GDM1 (cell line): ENCODE data around the gene GRK5.
"Not testable (repeated sequence)": the region's sequence is repeated elsewhere in the genome, so short reads cannot be mapped to it uniquely, and the experiment has no call there.

Source experiments
- DNase-seq: peaks from one replicate; lab custom pipeline; 2025; lab: John Stamatoyannopoulos, UW

The GRK5 gene

DNA sequence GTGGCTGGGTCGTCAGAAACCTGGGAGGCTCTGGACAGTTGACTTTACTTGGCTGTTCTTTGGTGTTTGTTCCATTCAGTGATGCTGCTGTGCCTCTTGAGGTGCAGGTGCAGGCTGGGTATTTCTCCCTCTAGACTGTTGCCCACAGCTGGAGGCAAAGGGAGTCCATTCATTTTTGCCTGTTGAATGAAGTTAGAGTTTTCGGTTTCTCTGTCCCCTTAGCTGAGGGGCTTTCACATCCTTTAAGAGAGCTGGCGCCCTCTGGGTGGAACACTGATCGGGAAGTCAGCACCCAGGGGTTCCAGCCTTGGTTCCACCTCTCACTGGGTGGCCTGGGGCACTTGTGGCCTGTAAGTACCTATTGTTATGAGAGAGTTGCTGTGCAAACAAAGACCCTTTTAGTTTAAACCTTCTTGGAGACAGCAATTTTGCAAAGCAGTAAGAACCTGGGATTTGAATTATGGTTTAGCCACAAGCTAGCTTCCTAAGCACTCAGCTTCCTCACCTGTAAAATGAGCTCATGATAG lies 67.2 kb downstream of the GRK5 start:
- no peak for DNase-seq

DNA sequence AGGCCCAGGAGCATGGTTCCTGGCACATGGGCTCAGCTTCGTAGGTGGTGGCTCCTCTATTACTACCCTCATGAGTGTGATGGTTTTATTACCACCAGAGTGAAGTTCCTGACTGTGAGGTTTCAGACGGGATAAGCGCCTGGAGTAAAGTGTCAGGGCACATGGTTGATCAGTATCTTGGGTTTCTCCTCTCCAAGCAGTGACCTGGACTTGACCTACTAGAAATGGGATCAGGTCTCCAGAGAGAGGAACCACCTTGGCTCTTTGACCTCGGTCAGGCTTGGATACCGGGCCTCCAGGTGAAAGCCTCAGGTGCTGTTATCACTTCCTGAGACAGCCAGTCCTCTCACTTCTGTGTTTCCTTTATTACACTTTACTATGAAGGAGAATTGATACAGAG lies 67.7 kb downstream of the GRK5 start:
- no peak for DNase-seq

DNA sequence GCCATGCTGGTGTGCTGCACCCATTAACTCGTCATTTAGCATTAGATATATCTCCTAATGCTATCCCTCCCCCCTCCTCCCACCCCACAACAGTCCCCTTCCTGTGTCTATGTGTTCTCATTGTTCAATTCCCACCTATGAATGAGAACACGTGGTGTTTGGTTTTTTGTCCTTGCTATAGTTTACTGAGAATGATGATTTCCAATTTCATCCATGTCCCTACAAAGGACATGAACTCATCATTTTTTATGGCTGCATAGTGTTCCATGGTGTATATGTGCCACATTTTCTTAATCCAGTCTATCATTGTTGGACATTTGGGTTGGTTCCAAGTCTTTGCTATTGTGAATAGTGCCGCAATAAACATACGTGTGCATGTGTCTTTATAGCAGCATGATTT lies 68.8 kb downstream of the GRK5 start:
- not testable (repeated sequence) for DNase-seq

DNA sequence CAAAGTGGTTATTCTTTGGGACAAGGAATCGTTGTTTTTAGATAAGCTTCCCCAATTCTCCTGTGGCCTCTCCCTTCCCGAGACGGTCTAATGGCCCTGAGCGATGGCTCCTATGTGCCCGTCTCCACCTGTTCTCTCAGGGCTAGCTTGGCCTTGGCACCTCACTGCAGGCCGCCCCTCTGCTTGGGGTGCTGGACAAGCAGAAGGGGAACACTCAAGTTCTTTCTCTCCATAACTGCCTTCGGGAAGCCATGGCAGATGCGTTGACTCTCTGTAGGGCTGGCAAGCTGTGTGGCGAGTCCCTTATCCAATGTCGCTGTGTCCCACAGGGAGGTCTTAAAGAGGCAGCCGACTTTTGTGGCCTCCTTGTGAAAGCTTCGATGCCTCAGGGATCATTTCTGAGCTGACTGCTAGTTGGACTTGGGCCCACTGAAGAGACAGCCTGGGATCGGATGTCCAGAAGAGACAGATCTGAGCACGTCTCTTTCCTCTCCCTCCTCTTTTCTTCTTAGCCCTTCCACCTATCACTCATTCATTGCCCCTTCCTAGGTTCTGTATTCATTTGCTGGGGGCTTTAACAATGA lies 70.8 kb downstream of the GRK5 start:
- DNase-seq: no peak

DNA sequence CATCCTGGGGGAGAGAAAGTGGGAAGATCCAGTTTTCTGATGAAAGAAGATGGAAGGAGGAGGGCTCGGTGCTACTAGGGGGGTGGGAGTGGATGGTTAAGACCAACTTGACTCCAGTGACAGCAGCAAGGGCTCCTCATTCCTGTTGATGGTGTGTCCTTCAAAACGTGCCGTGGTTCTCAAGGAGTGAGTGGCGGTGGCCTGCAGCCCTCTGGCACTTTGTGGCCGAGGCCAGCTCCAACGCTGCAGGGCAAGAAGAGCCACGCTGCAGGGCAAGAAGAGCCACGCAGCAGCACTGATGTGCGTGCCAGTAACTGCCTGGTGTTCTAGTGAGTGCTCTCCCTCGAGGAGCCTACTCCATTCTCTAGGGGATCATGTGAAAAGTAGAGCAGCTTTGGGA lies 72.1 kb downstream of the GRK5 start:
- no peak for DNase-seq

DNA sequence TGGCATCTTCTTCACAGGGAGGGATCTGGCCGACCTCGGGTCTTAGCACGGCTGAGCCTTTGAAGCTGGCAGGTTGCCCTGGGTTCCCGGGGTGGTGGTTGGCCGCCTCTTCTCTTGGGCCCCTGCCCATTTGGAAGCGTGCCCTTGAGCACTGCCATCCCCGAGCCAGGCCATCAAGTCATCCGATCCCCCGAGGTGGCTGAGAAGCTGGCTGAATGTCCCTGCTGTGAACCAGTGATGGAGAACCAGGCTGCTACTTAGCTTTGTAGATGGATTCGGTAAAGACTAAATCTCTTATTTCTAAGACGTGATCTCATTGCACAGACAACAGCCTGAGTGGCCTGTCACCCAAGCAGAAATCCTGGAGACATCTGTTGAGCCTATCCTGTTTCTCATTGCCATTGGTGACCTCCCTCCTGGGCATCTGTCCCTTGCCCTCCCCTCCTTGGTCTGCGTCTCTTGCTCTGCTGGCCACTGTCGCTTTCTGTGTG lies 74.3 kb downstream of the GRK5 start:
- DNase-seq: no peak

DNA sequence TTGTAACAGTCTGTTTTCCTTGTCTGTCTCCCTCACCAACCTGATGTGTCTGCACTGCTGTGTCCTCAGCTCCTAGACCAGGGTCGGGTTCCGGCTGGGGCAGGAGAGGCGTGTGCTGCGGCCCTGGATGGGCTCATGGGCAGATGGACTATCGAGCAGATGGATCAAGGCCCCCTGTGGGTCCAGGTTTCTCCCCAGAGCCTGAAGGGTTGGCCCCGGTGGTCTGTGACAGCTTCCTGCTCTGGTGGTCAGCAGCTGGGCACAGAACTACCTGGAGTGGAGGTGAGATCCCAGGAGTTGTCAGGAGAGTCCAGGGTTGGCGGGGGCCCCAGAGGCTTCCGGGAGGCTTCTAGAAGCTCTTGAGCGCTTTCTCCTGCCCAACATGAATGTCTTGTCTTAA lies 75.1 kb downstream of the GRK5 start:
- no peak for DNase-seq

DNA sequence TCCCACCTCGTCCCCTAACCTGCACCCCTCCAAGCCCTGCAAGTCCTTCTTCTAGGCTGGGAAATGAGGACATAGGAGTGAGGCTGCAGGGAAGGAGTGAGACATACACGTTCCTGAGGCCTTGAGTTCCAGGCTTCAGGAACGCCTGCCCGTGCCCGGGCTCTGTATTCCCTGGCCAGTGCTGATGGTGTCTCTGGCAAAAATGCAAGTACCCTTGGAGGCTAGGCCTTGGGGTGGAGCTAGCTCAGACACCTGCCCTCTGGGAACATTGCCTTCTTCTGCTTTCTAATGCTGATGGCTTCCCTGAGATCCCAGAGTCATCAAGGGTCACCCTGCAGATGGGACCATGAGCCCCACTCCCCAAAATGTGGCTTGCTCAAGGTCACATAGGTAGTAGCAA lies 76.0 kb downstream of the GRK5 start:
- no peak for DNase-seq

DNA sequence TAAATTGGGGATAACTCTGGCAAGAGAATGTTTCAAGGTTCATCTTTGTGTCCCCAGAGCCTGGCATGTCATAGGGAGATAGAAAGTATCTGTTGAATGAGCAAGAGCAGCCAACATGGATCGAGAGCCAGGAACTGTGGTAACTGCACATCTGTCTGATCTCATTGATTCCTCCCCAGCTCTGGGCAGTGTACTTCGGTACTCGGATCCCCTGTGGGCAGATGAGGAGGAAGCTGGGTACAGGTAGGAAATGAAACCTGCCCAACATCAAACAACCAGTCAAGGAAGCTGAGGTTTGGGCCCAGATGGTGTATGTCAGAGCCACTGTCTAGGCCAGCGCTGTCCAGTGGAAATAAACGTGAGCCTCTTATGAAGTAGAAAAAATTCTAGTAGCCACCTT lies 76.4 kb downstream of the GRK5 start:
- no peak for DNase-seq

DNA sequence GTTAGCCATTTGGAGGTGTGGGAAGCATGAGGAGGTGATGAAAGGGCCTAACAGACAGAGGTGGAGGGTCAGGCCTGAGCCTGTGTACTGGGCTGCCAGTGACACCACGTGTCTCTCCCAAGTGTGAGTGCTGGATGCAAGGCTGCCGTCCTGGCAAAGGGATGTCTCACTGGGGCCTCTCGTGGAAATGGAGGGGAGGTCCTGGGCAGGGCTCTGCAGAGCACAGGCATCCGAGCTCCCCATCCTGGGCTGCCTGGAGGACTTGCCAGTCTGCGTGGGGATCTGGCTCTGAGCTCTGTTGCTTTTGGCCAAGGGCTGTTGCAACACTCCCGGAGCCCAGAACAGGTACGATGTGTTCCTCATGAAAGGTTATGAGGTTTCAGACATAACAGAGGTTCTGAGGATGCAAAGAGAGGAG lies 77.3 kb downstream of the GRK5 start:
- no peak for DNase-seq

DNA sequence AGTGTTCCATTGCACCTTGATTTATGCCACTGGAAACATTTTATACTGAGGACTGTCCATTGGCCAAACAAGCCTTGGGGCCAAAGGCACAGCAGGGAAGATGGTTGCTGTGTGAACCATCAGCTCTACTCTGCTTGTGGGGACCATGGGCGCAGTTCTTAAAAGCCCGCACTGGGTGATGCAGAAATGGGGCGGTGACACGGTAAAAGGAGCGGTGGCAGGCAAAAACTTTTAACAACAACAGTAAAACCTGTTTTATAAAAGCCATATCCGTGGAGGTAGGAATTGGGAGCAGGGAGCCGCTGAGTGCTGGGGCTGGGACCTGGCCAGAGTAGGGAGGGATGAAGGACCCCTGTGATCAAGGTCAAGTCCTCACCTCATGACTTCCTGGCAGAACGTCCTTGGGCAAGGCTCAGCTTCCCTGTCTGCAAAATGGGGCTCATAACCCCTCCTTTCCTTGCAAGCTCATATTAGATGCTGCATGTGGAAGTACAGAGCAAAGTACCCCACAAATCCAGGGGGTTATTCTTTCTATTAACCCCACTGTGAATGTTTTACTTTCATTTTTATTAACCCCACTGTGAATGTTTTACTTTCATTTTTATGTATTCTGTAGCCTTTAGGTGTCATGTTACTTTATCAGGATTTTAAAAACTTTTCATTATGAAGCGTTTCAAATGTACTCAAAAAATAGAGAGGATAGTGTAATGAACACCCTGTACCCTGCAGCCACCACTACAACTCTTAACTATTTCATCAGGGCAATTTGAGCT lies 78.3 kb downstream of the GRK5 start:
- DNase-seq: no peak

DNA sequence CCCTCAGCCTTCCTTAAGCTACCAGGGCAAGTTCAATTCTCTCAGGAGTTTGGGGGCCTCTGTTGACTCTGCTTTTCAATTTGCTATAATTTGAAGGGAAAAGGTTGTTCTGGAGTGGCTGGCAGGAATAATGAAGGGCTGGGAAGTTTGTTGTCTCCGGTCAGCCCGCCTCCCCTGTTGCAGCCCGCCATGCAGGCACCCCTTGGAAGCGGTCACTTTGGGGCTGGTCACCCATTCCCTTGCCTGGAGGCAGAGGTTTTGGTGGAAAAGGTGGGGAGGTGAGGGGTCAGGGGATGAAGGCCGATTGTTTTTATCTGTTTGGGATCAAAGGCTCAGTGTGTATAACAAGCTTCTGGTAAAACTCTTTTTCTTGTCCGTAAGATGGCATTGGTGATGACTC lies 79.1 kb downstream of the GRK5 start:
- no peak for DNase-seq

DNA sequence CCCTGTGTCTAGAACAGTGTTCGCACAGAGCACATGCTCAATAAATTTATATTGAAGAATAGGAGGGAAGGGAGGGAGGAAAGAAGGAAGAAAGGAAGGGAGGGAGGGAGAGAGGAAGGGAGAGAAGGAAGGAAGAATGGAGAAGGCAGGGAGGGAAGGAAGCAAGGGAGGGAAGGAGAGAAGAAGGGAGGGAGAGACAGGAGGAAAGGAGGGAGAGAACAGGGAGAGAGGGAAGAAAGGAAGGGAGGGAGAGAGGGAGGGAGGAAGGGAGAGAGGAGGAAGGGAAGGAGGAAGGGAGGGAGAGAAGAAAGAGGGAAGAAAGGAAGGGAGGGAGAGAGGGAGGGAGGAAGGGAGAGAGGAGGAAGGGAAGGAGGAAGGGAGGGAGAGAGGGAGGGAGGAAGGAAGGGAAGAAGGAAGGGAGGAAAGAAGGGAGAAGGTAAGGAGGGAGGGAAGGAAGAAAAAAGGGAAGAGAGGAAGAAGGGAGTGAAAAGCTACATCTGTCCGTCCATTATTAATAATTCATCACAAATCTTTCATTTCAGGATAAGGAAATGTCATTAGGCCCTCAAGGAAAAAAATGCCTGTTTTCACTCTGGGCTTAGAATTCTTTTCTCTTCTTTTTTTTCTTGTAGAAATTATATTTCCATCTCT lies 79.7 kb downstream of the GRK5 start:
- no peak for DNase-seq

DNA sequence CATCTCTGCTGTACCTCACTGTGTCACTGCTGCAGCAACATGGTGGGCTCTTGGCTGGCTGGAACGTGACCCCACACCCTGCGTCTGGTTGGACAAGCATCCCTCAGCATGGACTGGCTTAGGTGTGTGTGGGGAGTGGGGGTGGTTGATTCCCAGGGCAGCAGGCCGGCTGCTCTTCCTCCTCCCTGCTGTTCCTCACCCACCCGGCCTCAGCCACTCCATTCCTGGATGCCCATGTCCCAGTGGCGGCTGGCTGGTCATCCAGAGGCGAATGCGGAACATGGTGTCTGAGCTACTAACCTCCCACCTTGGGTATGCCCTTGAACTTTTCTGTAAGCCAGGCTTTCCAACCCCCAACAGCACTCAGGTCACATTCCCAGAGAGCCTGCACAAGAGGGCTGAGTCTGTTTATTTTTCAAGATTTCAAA lies 81.2 kb downstream of the GRK5 start:
- no peak for DNase-seq

DNA sequence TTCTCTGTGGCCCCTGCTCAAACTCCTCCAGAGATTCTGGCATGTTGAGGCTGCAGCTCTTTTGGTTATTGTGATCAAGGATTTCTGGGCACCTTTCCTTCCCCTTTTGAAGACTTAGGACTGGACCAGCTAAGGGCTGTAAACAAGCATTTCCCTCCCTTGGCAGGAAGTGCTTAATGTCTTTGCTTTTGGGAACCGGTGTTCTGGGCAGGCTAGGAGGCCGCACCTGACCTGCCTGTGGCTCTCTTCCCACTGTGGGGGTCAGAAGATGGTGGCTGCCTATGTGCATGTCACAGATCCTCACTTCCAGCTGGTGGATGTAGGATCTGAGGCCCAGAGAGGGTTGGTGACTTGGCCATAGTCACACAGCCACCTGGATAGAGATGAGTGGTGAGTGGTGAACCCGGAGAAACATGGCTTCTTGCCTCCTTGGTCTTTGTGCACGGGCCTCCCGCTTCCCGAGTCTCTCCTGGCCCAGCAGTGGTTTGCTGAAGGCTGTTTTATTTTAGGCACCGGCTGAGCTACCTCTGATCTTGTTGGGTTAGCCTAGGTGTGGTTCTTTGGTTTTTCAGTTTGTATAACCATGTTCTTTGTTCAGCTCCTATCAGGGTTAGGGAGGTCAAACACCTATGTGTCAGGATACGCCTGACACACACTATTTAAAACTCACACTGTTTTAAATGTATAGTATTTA lies 82.0 kb downstream of the GRK5 start:
- no peak for DNase-seq

DNA sequence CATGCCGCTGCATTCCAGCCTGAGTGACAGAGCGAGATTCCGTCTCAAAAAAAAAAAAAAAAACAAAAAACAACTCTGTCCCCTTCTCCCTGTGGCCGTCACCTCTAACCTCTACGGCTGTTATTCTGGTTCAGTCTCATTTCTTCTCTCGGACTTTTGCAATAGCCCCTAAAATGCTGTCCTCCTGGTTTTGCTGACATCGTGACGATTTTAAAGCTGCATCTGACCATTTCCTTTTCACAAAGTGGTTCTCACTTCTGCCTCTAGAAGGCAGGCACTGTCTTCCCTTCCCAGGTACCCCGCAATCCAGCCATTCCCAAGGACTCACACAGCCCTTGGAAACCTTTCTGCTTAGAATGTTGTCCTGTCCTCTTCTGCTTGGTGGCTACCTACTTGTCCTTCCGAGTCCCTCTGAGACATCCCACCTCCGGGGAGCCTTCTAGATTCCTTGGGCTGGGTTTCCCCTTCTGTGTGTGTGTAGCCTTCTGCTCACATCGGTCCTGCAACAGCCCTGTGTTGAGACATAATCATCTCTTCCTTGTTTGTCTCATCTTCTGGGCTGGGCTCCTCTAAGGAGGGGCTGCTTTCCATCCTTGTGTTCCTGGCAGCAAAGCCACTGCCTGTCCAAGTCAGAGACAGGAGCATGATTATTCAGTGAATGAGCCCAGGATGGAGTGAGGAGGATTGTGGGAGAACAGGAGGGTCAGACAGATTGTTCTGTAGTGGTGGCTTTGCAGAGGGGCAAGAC lies 83.1 kb downstream of the GRK5 start:
- no peak for DNase-seq

DNA sequence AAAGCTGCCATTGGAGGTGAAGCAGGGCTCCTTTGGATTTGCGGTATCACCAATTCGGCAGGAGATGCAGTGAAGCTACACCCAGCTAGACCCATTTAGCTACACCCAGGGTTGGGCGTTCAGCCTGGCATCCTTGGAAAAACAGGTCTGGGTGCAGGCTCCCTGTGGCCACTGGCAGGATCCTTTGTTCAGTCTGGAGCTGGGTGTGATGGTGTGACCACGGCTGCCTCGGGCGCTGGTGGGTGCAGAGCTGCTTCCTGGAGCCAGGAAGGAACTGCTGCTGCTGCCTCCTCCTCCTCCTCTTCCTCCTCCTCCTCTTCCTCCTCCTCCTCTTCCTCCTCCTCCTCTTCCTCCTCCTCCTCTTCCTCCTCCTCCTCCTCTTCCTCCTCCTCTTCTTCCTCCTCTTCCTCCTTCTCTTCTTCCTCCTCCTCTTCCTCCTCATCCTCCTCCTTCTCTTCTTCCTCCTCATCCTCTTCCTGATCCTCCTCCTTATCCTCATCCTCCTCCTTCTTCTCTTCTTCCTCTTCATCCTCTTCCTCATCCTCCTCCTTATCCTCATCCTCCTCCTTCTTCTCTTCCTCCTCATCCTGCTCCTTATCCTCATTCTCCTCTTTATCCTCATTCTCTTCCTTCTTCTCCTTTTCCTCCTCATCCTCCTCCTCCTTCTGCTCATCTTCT lies 84.0 kb downstream of the GRK5 start:
- DNase-seq: no peak

DNA sequence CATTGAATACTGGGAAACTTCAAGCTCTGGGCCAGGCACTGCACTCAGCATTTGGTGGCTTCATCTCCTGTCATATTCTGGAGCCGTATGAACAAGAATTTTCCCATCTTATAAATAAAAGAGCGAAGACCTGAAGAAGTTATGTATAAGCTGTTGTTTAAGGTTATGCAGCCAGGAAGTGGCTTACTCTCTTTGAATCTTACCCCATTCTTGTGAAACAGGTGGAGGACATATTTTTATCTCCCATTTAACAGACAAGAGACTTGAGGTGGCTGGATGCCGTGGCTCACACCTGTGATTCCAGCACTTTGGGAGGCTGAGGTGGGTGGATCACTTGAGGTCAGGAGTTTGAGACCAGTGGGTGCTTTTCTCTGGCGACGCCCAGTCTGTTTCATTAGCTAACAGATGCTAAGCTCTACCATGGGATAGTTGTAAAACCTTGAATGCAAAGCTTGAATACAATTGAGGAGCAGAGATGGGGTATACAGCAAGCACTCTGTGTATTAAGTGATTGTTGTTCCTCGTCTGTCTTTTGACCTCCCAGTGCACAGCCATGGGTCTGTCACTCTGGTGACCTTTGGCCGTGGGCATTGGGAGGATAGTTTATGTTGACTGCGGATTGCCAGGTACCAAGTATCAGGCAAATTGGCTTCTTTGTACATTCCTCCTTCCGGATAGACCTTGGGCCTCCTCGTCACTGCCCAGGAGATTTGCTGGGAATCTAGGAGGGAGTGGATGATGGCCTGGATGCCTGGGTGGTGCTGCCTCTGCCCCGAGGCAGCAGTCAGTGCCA lies 85.8 kb downstream of the GRK5 start:
- no peak for DNase-seq

DNA sequence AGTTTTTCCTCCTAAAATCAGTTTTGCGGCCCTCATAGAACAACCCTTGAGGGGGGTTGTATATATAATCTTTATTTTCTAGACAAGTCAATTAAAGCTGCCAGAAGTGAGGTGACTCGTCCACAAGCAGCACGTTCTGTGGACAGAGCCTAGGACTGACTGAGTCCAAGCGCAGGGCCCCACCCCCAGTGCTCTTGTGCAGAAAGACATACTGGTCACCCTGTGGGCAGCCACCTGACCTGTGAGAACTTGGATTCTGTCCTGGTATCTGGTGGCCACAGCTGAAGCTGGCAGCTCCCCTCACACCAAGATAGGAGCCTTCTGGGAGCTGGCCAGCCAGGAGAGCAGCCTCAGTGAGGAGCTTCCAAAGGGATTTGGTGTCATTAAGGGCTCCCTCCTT lies 89.3 kb downstream of the GRK5 start:
- DNase-seq: no peak
